Activated CD4-positive, alpha-beta T cell treated with anti-CD3 and anti-CD28 coated beads for 1 hour (primary cell): ENCODE measurements around the gene NUFIP1.
"Not testable (repeated sequence)": the region's sequence is repeated elsewhere in the genome, so short reads cannot be mapped to it uniquely, and the experiment has no call there.

ENCODE experiments used
- DNase-seq: peaks from one replicate; pipeline ENCODE4 v3.0.0-alpha.2; 2020

Gene NUFIP1

DNA sequence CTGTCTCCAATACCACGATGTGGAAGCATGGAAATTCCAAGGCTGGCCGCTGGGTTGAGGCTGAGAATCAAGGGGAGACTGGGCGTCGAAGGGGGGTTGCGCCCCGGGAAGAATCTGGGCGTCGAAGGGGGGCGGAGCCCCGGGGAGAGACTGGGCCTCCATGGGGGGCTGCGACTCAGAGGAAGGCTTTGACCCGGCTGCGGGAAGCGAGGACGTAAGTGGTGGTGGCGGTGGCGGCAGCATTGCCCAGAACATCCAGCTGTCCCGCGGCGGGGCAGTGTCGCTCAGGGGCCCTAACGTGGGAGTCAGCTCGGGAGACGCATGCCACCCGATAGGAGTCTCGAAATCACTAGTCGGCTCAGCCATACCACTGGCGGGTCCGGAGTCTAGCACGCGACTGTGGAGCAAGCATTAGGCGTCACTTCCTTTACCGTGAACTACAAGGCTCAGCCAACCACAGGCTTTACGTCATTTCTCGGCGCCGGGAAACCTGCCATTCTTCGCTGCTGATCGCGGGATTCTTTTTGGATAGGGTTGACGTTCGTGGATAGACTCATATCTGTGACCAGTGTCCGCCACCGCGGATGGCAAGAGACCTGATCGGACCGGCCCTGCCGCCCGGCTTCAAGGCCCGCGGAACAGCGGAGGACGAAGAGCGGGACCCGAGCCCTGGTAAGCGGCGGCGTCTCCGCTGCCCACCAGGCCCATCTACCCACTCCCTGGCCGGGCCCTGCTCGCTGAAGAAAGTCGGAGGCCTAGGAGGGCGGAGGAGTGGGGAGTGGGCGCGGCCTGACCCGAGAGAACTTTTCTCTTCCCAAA lies at the start of gene NUFIP1, which contains the start of gene GPALPP1:
Gene NUFIP1, minus strand, starts transcription at position 401 of the 819 bp plus-strand sequence. Its CDS starts 35 bp downstream, at position 366.
Gene GPALPP1, plus strand, starts transcription at position 468 of the 819 bp plus-strand sequence. Its CDS starts 117 bp downstream, at position 585.
- peak; percentile 86 for DNase-seq

DNA sequence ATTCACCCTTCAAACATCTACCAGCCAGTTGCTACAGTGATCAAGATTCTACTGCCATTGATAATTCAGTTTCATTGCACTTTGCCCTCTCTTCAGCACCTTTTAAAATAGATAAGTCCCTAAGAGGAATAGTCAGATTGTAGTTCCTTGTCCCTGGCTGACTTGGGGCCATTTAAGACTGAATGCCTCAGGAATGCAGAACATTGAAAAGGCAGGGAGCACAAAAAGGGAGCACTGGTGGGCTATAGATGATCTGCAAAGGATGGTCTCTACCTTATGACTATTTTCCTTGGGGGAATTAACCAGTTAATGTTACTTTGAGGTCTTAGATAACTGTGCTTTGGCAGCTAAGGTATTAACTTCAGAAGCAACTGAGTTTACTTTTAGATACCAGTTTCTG lies 46.9 kb upstream of the NUFIP1 start:
- no peak for DNase-seq

DNA sequence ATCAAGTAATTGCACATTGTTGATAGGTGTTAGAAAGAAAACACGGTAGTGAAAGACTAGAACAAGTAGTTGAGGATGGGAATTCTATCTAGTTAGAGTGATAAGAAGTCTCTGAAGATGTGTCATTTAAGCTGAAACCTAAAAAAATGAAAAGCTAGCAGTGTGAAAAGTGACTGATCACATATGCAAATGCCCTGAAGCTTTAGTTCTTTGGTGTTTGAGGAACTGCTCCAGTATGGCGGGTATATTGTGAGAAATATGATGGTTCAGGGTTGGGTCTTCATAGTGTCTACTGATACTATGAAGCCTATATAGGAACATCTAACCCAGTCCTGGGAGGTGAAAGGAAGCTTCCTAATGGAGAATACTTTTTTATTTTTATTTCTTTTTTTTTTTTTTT lies 45.1 kb upstream of the NUFIP1 start:
- no peak for DNase-seq

DNA sequence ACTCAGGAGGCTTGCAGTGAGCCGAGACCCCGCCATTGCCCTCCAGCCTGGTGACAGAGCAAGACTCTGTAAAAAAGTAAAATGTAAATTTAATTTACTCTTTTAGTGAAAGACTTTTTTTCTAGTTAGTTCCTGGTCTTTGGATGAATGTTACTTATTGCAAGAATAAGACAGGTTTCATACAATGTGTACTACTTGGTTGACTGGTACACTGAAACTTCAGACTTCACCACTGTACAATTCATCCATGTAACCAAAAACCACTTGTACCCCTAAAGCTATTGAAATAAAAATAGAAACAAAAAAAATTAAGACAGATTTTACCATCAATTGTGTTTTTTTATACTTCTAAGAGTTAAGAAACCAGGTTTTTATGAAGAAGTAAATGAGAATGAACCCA lies 35.6 kb upstream of the NUFIP1 start:
- DNase-seq: no peak

DNA sequence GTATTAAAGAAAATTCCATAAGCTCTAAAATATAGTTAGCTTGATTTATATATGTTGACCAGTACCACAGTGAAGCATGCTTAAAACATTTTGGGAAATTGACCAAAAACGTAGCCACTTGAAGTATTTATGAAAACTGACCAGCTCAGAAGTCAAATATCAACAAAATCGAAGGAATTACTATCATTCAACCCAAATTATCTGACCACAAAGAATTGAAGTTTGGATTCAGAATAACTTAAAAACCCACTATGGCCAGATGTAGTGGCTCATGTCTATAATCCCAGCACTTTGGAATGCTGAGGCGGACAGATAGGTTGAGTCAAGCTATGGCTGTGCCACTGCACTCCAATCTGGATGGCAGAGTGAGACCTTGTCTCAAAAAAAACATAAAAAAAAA lies 32.0 kb upstream of the NUFIP1 start:
- DNase-seq: no peak

DNA sequence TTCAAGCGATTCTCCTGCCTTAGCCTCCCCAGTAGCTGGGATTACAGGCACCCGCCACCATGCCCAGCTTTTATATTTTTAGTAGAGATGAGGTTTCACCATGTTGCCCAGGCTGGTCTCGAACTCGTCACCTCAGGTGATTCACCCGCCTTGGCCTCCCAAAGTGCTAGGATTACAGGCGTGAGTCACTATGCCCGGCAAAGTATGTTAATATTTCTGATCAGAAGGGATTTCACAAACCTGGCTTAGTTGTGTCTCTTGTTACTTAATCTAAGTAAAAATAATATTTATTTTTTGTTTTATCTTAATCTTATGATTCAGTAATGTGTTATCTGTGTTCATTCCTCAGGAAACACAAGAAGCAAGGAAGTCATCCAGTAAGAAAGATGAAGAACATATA lies 30.7 kb upstream of the NUFIP1 start:
- not testable (repeated sequence) for DNase-seq

DNA sequence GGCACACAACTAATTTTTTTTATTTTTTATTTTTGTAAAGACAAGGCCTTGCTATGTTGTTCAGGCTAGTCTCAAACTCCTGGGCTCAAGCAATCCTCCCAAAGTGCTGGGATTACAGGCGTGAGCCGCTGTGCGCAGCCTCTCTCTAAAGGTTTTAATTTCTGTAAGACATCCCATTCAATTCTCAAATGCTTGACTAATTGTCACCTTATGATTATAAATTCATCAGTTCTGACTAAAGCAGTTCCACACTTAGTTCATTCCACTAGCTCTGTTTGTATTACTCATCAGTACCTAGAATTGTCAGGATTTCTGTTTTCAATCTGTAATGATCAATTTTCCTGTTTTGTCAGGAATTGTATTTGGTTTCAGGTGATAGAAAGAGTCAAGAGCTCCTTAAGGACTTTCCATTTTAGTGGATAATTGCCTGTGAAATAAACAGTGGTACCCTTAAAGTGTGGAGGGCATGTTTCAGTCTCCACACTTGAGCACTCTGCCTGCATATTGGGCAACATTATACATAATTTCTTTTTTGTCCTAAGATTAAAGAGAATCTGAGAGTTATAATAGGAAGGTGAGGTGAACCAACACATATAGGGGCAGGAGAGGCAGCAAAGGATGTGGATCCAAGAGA lies 27.6 kb upstream of the NUFIP1 start:
- no peak for DNase-seq

DNA sequence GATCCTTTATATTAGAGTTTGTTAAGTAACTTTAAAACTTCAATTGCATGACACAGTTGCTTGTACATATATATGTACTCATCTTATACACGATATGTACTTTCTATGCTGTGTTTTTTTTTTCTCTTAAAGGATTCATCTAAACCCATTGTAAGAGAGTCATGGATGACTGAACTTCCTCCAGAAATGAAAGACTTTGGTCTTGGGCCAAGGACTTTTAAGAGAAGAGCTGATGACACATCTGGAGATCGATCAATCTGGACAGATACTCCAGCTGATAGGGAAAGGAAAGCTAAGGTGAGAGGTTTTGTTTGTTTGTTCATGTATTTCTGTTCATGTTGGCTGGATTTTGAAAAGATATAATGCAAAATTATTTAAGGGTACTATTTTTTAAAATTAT lies 26.0 kb upstream of the NUFIP1 start:
- no peak for DNase-seq

DNA sequence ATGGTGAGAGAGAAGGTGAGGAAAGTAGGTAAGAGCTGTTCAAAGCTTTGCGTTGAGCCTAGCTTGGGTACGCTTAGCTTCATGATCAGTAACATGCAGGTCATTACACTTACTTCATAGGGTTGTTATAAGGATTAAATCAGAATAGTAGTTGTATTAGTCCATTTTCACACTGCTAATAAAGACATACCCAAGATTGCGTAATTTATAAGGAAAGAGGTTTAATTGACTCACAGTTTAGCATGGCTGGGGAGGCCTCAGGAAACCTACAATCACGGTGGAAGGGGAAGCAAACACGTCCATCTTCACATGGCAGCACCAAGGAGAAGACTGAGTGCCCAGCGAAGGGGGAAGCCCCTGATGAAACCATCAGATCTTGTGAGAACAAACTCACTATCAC lies 21.9 kb upstream of the NUFIP1 start:
- no peak for DNase-seq

DNA sequence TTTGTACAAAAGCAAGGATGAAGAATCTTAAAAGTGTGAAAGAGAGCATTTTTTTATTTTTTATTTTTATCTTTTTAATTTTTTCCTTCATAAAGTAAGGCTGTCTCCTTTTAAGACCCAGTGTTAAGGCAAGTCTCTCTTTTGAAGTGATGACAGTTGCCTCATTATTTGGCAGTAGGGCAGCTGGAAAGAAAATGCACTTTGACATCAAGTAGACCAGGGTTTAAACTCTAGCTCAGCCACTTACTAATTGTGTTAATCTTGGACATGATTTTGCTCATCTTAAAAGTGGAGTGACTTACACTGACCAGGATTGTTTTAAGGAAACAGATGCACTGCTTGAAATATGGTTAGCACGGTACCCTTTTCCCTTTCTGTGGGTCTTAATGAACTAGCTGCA lies 18.6 kb upstream of the NUFIP1 start:
- no peak for DNase-seq

DNA sequence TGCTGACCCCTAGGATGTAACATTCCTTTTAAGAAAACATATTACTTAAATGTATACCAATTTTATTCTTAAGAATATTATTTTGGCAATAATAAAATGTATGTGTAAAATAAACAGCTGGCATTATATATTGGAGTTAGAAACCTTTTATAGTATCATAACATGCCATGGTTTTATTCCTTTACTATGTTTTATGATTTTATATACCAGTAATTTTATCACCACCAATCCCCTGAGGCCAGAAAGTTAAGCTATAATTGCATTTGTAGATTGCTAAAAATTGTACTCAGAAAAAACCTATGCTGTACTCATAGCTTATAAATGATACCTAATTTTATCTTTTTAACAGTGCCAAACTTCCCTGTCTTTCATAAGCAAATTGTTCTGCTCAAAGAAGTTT lies 18.0 kb upstream of the NUFIP1 start:
- no peak for DNase-seq

DNA sequence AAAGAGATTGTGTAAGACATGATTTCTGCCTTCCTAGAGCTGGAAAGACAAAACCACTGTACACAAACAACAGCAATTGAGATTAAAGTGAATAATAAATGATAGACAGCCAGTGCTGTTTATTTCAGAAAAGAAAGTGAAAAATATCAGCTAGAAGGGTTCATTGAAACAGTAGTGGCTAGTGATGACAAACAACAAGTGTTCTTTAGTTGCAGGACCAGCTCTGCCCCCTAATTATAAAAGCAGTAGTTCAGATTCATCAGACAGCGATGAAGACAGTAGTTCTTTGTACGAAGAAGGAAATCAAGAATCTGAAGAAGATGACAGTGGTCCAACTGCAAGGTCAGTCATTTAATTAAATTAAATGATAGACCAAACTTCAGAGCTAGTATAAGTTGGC lies 14.8 kb upstream of the NUFIP1 start:
- DNase-seq: no peak

DNA sequence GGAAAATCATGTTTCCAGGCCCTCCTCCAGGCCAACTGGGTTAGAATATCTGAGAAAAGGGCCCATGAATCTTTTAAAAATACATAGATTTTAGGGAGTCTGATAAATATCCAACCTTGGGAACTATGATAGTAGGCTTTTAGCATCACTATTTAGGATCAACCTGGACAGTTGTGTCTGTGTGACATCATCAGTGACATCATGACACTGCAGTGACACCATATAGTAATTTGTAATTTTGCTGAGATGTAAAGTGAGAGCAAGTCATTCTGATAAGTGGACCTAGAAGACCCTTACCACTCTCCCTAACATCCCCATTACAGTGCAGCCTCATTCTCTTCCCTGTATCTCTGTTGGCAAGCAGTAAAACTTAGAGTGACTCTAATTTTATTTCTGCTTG lies 14.1 kb upstream of the NUFIP1 start:
- DNase-seq: no peak

DNA sequence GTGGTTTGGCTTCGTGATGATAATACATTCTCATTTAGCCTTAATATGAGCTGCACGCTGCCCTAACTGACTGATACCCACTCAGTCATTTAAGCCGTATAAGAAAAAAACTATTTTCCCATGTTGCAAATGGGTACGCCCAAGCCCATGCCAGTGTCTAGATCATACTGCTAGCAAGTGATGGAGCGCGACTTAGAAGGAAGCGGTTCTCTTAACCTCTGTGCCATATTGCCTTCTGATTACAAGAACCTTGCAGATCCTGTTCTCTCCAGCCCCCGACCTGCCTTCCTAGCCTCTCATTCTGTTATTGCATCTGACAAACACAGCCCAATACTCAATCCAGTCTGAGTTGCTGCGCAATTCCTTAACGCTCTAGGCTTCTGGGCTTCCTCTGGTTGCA lies 670 bp upstream of the NUFIP1 start:
- no peak for DNase-seq

DNA sequence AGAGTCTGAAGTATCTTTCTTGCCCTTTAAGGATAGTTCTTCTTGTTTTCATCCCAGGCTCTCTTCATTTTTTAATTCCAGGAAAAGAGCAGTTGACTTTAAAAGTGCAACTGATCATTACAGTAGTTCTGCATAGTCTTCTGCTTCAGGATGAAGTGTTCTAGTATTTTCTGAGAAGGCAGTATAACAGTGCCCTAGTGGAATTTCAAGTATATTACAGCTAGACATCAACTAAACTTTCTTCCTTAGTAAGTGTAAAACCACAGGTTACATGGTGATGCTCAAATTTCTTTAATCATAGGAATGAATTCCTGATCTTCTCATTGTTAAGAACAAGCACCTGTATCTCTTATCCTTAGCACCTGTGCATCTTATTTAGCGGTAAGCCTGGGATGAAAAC lies 10.9 kb downstream of the NUFIP1 start:
- DNase-seq: no peak

DNA sequence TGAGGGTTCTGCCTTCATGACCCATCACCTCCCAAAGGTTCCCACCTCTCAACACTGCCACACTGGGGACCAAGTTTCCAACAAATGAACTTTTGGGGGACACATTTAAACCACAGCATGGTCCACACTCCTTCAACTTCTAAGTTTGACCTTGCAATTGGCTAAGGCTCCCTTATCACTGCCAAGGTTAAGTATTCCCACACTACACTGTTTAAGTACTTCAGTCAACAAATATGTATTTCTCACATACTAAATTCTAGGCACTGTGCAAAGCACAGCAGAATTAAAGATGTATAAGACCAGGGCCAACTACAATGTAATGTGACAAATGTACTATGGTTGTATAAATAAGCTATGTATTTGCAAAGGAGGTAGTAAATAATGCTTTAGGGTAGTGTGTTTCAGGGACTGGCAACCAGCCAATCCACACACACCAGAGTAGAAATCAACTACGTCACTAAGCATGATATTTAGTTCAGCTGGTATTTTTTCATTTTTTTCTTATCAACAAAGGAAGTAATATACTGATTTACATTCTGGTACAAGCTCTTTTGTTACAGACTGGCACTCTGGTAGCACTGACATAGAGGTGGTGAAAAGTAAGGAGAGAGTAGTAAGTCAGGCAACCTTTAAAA lies 12.2 kb downstream of the NUFIP1 start:
- no peak for DNase-seq

DNA sequence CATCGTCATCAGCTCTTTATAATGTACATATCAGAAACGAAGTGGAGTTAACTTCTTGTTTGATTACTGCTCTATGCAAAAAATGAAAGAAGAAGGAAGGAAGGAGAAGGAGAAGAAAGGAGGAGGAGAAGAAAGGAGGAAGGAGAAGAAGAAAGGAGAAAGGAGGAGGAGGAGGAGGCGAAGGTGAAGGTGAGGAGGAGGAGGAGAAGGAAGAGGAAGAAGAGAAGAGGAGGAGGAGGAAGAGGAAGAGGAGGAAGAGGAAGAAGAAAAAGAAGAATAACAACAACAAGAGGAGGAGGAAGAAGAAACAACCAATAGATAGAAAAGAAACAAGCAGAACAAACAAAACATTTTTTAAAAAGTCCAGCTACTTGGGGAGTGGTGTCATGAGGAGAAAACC lies 13.1 kb downstream of the NUFIP1 start:
- DNase-seq: no peak

DNA sequence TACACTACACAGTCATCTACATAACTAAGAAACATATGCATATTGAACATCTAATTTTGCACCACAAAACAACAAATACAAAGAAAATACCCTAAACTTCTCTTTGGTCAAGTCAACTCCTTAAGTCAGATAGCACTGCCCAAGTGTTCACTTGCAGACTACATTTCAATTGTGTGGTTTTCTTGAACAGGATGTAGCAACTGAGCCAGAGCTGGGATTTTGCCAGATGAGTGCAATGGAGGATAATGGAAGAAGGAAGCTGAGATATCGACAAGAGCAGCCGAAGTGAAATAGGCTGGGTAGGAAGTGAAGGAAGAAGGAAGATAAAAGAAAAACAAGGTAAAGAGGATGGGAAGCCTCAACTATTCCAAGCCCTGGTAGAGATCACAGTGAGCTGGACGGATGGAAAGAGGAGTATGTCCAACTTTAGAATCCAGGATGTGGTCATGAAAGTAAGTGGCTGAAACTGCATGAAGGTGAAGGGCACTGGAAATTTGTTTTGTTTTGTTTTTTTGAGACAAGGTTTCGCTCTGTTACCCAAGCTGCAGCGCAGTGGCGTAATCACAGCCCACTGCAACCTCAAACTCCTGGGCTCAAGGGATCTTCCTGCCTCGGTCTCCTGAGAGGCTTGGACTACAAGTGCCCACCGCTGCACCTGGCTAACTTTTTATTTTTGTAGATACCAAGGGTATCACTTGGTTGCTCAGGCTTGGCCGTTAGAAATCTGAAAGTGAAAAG lies 15.0 kb downstream of the NUFIP1 start:
- DNase-seq: no peak

DNA sequence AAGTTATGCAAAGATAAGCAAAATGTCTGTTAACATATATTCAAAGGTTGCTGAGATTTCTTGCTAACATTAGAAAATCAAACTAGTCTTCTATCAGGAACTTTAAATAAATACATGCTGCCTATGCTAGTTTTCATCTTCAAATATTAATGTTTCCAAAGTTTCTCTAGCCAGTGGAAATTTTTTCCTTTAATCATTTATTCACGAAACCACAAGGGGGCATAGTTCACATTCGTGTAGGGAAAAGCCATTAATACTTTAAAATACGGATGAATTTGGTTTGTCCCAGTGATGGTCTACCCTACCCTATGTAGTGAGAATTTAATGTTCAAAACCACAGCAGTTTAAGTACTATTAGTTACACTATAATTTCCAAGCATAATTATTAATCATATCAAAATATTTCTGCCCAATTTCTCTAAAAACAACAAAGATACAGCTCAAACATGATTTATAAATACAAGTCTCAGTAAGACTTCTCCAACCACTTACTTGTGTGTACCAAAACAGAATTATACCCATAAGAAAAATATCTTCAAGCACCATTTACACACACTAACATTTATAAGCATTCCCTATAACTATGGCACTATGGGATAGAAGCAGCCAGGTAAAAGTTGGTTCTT lies 16.2 kb downstream of the NUFIP1 start:
- no peak for DNase-seq

DNA sequence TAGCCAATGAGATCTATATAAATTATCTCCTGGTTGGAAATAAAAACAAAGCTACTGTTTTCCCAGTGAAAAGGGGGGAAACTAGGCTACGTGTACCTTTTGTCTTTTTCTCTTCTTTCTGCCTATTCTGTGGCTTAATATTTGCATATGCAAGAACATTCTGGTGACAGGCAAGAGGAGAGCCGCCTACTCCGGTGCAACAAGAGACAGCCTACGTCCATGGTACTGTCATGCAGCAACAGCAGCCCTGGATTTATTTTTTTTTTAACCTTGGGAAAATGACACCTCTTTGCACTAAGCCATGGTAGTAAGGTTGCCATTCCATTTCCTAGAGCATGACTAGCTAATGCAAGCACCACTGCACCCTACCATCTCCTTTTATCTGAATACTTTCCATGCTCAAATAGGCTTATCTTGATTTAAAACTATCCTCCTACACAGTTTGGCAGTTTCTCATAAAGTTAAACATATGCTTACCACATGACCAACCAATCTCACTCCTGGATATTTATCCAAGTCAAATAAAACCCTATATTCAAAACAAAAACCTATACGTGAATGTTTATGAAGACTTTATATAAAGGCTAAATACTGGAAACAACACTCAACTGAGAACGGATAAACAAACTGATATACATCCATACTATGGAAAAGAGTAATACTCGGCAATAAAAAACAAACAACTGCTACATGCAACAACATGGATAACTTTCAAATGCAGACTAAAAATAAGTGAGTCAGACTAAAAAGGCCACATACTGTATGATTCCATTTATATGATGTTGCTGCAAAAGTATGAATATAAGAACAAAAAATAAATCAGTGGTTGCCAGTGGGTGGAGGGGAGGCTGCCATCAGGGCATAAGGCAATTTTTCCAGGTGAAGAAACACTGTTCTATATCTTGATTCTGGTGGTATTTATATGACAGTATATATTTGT lies 17.3 kb downstream of the NUFIP1 start:
- no peak for DNase-seq
